GM19099 (cell line): ENCODE data around the gene PARK7.

Experiments
- POLR2A ChIP-seq: IDR thresholded peaks from 3 replicates; pipeline ENCODE4 v1.6.1; 2011; ENCODE audit warnings: low read depth; ENCODE audit not compliant: insufficient read length; ENCODE audit errors: extremely low read depth

Gene PARK7

DNA sequence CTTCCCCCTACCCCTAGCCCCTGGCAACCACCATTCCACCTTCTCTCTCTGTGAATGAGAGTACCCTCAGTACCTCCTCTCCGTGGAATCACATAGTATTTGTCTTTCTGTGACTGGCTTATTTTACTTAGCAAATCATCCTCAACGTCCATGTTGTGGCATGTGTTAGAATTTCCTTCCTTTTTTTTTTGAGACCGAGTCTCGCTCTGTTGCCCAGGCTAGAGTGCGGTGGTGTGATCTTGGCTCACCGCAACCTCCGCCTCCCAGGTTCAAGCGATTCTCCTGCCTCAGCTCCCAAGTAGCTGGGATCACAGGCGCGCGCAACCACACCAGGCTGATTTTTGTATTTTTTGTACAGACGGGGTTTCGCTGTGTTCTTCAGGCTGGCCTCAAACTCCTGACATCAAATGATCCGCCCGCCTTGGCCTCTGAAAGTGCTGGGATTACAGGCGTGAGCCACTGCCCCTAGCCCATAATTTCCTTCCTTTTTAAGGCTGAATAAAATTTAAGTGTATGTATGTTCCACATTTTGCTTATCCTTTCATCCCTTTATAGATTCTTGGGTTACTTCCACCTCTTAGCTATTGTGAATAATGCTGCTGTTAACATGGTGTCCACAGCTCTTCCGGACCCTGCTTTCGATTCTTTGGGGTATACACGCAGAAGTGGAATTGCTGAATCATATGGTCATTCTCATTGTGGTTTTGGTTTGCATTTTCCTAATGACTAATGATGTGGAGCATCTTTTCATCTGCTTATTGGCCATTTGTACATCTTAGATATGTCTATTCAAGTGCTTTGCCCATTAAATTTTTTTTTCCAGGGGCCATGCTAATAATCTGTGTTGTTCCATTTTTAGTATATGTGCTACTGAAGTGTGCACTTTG is 32.3 kb downstream of the PARK7 start:
- no peak for TF ChIP-seq POLR2A

DNA sequence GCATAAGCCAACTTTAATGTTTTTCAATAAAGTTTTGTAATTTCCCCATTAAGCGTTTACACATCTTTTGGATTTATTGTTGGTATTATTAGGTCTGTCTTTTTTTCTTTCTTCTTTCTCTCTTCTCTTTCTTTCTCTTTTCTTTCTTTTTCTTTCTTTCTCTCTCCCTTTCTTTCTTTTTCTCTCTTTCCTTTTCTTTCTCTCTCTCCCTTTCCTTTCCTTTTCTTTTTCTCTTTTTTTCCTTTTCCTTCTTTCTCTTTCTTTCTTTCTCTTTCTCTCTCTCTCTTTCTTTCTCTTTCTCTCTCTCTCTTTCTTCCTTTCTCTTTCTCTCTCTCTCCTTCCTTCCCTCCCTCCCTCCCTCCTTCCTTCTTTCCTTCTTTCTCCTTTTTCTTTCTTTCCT is 33.3 kb downstream of the PARK7 start:
- no peak for TF ChIP-seq POLR2A

DNA sequence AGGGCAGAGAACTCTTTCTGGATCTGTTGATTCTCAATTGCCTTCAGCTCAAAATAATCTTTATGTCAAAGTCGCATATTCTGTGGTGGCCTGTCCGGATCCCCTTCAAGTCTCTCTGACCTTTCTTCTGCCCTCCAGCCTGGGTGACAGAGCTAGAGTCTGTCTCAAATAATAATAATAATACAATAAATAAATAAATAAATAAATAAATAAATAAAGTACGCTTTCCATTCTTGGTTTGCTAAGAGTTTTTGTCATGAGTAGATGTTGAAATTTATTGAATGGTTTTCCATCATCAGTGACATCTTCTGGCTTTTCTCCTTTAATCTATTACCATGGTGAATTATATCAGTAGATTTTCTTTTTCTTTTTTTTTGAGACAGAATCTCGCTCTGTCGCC is 33.9 kb downstream of the PARK7 start:
- TF ChIP-seq POLR2A = no peak

DNA sequence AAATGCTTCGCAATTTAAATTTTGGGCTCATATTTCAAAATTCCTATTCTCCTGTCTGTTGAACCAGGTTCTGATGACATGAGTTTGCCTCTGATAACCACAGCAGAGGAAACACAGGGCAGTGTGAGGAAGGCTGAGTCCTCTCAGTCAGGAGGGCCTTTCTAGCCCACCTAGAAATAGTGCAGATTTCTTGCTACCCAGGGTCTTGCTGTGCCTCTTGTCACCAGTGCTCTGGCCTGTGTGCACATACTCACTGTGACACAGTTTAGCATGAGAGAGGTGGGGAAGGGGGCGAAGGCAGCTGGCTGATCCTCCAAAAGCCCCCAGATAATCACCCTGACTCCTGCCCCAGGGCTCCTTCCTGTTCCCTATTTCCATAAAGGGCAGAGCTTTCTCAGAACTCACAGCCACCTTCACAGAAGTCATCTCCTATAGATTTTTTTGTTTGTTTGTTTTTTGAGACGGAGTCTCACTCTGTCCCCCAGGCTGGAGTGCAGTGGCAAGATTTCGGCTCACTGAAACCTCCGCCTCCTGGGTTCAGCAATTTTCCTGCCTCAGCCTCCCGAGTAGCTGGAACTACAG is 40.9 kb downstream of the PARK7 start:
- no peak for TF ChIP-seq POLR2A

DNA sequence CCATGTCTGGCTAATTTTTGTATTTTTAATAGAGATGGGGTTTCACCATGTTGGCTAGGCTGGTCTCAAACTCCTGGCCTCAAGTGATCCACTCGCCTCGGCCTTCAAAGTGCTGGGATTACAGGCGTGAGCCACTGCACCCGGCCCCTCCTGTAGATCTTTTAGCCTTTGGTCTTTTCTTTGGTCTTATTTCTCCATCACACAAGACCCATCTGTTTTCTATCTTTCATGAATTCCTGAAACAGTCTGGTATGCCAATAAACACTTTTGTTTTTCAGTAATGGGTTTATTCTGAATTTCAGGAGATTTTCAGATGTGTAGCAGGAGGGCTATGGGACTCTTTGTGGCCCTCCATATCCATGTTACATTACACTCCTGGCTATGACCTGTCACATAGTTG is 41.4 kb downstream of the PARK7 start:
- TF ChIP-seq POLR2A = no peak

DNA sequence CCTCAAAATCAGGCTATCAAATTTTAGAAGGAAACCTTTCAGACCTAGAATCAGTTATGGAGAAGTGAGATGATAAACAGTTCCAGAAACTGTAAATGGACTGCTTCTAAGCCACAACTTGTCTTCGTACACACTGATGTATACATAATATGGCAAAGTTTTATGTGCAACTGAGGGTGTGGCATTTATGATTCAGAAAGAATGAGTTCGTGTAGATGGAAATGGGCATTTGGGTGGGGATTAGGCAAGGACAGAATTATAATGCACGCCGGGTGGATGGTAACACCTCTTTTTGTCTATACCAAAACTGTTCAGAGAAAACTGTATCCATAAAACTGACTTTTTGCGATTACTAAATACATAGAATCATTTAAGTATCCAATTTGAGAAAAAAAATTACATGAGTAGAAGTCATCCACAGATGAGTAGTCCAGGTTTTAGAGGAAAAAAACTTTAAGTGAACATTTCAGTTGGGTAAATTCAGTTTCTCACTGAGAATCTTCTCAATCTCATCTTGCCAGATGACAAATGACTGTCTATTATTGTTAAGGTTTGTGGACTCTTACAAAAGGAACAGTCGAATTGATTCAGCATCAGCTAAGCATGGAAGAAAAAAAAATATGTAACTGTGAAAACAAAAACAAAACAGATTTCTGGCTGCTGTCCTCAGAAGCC is 42.1 kb downstream of the PARK7 start:
- no peak for TF ChIP-seq POLR2A

DNA sequence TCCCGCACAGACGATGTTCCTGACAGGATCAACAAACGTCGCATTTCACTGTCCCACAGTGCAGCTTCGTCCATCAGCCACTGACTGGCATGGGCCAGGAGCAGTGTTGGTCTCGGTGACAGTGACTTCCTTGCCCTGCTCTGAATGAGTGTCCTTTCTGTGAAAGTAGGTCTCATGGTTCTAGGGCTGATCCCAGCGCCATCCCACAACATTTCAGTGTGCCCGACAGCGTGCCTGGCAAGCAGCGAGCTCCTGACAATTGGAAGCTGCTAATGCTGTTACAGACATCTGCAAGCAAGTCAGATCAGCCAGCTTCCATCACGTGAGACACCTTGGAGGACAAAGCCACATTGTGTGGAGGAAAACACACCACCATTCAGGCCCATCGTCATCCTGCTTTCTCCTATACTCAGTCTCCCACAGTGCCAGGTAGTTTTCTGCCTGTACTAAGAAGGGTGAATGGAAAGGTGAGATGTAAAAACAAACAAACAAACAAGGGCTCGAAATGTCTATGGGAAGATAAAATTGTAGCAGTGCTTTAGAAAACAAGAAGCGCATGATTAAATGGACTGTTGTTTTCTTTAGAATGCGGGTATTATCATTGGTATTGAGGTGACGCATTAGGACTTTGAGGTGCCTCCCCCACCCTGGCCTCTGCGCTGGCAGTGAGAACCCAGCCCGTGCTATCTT is 42.7 kb downstream of the PARK7 start:
- no peak for TF ChIP-seq POLR2A

DNA sequence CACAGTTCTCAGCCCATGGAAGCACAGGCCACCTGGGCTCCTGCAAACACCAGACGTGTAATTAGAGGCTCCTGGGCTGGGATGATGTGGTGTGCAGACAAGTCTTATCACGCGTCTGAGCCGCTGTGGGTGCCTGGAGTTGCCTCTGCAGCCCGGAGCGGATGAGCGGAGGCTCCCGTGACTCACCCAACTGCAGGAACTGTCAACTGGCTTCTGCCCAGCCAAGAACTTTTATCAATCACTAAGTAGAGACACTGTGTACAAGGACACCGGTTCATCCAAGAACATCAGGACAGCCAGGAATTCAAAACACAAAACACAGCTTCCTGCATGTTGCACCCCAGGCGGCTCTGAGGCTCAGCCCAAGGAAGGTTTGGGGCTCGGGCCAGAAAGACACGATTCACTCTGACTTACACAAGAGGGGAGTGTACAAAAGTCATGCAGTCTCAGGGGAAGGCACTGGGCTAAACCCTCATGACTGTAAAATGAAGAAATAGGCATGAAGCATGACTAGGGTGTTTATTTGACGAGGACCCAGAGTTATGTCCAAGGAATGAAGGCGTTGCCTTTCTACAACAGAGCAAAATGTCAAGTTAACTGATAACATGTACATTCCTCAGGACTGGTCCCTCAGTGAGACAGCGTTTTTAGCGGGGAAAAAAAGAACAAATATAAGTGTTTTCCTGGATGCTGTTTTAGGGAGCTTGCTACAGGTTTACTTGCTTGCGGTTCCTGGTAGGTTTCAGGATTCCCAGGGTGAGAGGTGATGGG is 43.5 kb downstream of the PARK7 start:
- no peak for TF ChIP-seq POLR2A

DNA sequence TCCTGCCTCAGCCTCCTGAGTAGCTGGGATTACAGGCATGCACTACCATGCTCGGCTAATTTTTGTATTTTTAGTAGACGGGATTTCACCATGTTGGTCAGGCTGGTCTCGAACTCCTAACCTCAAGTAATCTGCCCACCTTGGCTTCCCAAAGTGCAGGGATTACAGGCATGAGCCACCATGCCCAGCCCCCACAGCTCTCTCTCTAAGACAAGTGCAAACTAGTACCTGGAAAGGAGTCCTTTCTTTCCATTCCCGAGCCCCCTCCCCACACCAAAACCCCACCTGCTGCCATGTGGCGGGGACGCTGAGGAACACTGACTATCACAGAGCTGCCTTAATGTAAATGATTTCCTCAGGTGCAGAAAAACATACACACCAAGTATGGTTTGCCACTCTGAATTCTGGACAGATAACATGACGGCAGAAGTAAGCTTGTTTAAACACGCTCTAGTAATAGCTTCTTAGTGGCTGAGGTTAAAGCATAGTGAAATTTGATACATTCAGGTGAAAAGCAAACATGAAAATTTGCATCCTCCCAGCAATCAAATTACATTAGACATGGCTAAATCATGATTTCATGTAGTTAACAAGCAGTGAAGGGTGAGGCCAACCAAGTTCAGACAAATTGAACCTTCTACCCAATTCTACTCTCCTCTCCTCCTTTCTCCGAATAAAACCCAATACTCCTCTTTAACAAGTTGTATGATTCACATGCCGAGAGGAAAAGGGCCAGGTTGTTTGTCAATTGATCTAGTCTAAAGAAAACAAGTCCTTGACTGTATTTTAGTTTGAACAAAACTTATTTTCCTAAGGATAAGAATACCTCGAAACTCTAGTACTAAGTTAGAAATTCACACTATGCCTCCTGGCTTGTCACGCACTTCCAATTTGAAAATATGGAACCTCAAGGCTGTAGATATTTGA is 44.8 kb downstream of the PARK7 start:
- no peak for TF ChIP-seq POLR2A

DNA sequence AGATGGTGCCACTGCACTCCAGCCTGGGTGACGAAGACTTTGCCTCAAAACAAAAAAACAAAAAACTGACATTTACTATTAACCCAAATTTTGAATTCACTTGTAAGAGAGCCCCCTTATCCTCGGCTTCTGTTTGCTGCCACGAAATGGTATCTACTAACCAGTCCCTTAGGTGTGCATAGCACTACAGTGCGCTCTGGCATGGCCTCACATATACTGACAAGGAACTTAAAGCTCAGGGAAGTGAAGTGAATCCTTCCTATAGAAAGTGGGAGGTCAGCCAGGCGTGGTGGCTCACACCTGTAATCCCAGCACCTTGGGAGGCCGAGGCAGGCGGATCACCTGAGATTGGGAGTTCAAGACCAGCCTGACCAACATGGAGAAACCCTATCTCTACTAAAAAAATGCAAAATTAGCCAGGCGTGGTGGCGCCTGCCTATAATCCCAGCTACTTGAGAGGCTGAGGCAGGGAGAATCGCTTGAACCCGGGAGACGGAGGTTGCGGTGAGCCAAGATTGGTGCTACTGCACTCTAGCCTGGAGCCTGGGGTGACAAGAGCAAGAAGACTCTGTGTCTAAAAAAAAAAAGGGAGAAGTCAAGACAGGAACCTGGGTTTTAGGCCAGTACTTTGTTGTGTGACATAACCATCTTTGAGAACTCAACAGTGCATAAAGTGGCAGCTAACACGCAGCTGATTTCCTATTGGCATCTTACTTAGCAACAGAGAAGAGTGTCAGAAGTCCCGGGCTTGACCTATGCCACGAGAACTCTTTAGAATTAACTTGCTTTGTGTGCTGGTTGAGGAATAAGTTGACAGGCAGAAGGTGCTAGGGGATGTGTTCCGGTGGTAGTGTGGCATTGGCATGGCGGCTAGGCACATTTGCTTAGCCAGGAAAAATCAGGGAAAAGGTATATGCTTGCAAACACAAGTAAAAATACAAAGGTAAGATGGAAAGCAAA is 47.8 kb downstream of the PARK7 start:
- TF ChIP-seq POLR2A = no peak

DNA sequence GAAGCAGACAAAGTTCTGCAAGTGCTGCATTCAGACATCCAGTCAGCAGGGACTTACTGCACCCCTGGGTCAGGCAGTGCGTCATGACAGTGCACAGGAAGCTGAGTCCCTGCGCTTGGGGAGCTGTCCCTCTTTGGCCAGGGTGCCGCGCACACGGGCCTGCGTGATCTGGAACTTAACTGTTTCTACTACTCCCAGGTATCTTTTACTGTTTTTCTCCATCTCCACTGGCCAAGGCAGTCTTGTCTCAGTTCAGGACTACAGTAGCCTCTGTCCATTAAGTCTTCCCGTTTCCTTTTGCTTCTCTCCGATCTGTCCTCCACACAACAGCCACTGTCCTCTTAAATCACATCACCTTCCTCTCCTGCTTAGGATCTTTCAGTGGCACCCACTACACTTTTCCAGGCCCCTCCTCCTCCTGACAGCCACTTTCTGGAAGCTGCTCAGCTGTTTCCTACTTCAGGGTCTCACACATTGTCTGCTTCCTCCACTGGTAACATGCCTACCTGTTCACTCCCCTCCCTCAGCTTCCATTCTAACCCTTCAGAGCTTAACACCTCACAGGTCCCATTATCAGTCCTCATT is 48.7 kb downstream of the PARK7 start:
- no peak for TF ChIP-seq POLR2A

DNA sequence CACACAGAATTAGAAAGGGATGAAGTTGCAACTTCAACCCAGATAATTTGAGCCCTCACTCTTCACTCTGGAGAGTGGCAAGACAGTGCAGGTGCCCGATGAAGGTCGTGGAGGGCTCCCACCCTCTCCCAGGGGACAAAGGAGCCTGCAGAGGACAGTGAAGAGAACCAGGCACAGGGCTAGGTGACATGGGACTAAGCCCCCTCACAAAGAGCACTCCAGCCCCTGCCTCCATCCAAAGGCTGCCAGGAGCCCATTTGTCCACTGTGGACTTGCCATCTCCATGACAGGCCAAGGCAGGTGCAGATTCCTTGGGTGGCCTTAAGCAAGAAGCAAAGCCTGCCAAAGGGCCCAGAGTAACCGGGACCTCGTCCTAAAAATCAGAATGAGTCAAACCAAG is 49.5 kb downstream of the PARK7 start:
- no peak for TF ChIP-seq POLR2A
